Fibroblast of pulmonary artery (primary cell): Measurements from ENCODE around the gene SCGB2B2.

Experiments used
- DNase-seq: peaks from one replicate; pipeline ENCODE4 v3.0.0-alpha.2; 2010; ENCODE audit warnings: low read depth
- H3K4me3 ChIP-seq: replicated peaks from 2 replicates; pipeline ENCODE4 v1.5.1; 2011; ENCODE audit warnings: low read depth, mild to moderate bottlenecking, control low read depth, low read length, moderate library complexity
- CTCF ChIP-seq: IDR thresholded peaks from 2 replicates; pipeline ENCODE4 v1.5.1; 2011; ENCODE audit warnings: mild to moderate bottlenecking, control low read depth, low read length, inconsistent platforms; ENCODE audit errors: missing control alignments

SCGB2B2 gene

GRCh38 chr19:34649886-34650543 lies 26.9 kb downstream of the SCGB2B2 start:
- no peak overlapping the region for H3K4me3 ChIP-seq
- no peak for TF ChIP-seq CTCF

GRCh38 chr19:34645551-34645950 lies 31.4 kb downstream of the SCGB2B2 start:
- TF ChIP-seq CTCF = no peak
- no peak overlapping the region for H3K4me3 ChIP-seq
- no peak for DNase-seq

More at GRCh38 chr19:34649886-34650543, 26.9 kb downstream of the SCGB2B2 start:
- no peak for DNase-seq

GRCh38 chr19:34644991-34645461 lies 31.9 kb downstream of the SCGB2B2 start:
- no peak for DNase-seq
- H3K4me3 ChIP-seq = no peak overlapping the region
- TF ChIP-seq CTCF = no peak

GRCh38 chr19:34642241-34642640 lies 34.7 kb downstream of the SCGB2B2 start:
- no peak overlapping the region for H3K4me3 ChIP-seq
- no peak for TF ChIP-seq CTCF
- no peak for DNase-seq

- DNase-seq = peak; percentile 83
- TF ChIP-seq CTCF = peak; percentile 78
- H3K4me3 ChIP-seq = no peak overlapping the region
These were observed 37.4 kb downstream of the SCGB2B2 start for GRCh38 chr19:34639491-34640085.

- no peak for DNase-seq
- no peak for TF ChIP-seq CTCF
These were observed 43.2 kb downstream of the SCGB2B2 start for GRCh38 chr19:34633802-34634201.

More at GRCh38 chr19:34633802-34634201, 43.2 kb downstream of the SCGB2B2 start:
- H3K4me3 ChIP-seq = no peak overlapping the region
